ENCODE results near the gene PCDHGC3.
A peak's percentile ranks its signal among the peaks of the same experiment; 100 is the strongest.
"Not testable (repeated sequence)": the region's sequence is repeated elsewhere in the genome, so short reads cannot be mapped to it uniquely, and the experiment has no call there.

PCDHGC3 gene

GRCh38 chr5:141475625-141476131, at the start of gene PCDHGC3:
Gene PCDHGC3, plus strand, starts transcription at chr5:141475966. Its CDS starts 151 bp downstream, at chr5:141476117.
- peak; percentile 22 to 34 for DNase-seq

DNA sequence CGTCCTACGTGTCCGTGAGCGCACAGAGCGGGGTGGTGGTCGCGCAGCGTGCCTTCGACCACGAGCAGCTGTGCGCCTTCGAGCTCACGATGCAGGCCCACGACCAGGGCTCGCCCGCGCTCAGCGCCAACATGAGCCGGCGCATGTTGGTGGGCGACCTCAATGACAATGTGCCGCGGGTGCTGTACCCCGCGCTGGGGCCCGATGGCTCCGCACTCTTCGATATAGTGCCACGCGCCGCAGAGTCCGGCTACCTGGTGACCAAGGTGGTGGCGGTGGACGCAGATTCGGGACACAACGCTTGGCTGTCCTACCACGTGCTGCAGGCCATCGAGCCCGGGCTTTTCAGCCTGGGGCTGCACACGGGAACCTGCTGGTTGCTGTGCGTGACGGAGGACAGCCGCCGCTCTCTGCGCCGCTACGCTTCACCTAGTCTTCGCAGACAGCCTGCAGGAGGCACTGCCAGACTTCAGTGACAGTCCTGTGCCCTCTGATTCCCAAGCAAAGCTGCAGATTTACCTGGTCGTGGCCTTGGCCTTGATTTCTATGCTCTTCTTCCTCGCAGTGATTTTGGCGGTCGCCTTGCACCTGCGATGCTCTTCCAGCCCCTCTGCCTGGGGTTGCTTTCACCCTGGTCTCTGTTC, 47.9 kb upstream of the PCDHGC3 start:
- no peak for DNase-seq

DNA sequence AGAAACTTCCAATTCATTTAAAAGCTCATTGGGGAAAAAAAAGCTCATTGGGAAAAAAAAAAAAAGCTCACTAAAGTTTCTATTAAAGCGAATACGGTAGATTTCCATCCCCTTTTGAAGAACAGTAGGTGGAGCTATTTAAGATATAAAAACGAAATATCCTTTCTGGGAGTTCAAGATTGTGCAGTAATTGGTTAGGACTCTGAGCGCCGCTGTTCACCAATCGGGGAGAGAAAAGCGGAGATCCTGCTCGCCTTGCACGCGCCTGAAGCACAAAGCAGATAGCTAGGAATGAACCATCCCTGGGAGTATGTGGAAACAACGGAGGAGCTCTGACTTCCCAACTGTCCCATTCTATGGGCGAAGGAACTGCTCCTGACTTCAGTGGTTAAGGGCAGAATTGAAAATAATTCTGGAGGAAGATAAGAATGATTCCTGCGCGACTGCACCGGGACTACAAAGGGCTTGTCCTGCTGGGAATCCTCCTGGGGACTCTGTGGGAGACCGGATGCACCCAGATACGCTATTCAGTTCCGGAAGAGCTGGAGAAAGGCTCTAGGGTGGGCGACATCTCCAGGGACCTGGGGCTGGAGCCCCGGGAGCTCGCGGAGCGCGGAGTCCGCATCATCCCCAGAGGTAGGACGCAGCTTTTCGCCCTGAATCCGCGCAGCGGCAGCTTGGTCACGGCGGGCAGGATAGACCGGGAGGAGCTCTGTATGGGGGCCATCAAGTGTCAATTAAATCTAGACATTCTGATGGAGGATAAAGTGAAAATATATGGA, 45.2 kb upstream of the PCDHGC3 start, which contains the start of gene PCDHGA12:
Gene PCDHGA12 (plus strand): TSS at position 176 of the 782 bp plus-strand sequence. CDS start 253 bp downstream, at position 429.
- DNase-seq = peak; percentile 27 to 42

- no peak for DNase-seq
Observed at GRCh38 chr5:141431286-141431685, 44.5 kb upstream of the PCDHGC3 start.

DNA sequence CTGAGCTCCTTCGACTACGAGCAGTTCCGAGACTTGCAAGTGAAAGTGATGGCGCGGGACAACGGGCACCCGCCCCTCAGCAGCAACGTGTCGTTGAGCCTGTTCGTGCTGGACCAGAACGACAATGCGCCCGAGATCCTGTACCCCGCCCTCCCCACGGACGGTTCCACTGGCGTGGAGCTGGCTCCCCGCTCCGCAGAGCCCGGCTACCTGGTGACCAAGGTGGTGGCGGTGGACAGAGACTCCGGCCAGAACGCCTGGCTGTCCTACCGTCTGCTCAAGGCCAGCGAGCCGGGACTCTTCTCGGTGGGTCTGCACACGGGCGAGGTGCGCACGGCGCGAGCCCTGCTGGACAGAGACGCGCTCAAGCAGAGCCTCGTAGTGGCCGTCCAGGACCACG, 43.5 kb upstream of the PCDHGC3 start:
- DNase-seq = not testable (repeated sequence)

DNA sequence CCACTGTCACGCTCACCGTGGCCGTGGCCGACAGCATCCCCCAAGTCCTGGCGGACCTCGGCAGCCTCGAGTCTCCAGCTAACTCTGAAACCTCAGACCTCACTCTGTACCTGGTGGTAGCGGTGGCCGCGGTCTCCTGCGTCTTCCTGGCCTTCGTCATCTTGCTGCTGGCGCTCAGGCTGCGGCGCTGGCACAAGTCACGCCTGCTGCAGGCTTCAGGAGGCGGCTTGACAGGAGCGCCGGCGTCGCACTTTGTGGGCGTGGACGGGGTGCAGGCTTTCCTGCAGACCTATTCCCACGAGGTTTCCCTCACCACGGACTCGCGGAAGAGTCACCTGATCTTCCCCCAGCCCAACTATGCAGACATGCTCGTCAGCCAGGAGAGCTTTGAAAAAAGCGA, 43.0 kb upstream of the PCDHGC3 start:
- DNase-seq = not testable (repeated sequence)

DNA sequence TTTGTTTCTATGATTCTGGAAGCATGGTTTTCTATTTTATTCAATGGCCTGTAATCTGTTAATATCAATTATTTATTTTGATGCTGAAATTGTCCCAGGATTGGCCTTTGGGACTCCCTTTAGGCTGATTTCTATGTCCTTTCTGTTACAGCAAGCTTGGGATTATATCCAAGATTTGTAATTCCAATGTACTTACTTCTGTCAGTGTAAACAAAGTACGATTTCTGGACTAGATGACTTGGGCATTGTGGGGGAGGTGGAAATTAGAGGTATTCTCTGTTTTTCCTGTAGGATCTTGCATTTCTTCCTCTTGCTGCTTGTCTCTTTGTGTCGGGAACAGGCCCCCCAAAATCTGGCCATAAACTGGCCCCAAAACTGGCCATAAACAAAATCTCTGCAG, 41.8 kb upstream of the PCDHGC3 start:
- DNase-seq = no peak

GRCh38 chr5:141437221-141437620, 38.5 kb upstream of the PCDHGC3 start:
- no peak for DNase-seq

DNA sequence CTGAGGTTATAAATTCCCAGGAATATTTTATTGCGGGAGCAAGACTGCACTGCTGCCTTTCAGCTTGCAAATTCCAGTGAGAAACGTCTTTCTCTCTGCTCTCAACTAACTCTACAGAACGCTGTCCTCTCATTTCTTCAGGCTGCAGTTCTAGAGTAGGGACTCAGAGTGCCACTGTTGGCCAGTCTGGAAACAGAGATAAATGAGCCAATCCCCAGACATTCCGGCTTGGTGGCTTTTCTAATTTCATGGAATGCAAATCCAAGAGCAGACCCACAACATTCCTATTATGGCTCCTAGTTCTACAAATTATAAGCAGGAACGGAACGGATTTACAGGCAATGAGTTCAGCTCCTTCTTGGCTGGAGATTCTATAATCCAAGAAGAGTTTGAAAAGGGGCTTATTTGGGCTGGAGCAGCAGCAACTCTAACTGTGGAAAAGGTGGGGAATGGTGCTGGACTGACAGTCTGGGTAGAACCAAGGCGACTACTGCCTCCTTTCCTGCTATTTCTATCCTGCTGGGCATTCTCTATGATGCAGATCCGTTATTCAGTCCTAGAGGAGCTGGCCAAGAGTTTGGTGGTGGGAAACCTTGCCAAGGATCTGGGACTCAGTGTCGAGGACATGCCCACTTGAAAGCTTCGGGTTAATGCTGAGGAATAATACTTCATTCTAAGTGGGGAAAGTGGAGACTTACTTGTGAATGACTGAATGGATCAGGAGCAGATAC, 36.2 kb upstream of the PCDHGC3 start:
- no peak for DNase-seq

DNA sequence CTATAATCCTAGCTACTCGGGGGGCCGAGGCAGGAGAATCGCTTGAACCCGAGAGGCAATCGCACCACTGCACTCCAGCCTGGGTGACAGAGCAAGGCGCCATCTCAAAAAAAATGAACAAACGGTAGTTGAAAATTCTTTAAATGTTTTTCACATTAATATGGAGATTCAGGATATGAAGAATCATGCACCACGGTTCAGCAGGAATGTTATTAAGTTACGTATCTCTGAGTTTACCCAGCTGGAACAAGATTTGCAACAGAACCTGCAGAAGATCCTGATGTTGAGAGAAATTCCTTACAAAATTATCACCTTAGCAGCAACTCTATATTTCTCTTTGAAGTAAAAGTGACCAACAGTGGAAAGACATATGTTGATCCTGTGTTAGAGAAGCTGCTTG, 35.4 kb upstream of the PCDHGC3 start:
- no peak for DNase-seq

DNA sequence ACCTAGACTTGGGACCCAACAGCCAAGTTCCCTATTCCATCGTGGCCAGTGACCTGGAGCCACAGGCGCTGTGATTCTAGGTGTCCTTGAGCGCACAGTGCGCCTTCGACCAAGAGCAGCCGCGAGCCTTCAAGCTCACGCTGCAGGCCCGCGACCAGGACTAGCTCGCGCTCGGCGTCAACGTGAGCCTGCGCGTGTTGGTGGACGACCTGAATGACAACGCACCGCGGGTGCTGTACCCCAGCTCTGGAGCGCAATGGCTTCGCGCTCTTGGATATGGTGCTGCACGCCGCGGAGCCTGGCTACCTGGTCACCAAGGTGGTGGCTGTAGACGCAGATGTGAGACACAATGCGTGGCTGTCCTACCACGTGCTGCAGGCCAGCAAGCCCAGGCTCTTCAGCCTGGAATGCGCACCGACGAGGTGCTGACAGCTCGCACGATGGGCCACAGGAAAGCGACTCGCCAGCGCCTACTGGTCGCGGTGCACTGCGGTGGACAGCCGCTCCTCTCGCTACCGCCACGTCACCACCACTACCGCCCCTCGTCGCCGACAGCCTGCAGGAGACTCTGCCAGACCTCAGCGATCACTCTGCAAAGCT, 34.1 kb upstream of the PCDHGC3 start:
- DNase-seq = no peak

DNA sequence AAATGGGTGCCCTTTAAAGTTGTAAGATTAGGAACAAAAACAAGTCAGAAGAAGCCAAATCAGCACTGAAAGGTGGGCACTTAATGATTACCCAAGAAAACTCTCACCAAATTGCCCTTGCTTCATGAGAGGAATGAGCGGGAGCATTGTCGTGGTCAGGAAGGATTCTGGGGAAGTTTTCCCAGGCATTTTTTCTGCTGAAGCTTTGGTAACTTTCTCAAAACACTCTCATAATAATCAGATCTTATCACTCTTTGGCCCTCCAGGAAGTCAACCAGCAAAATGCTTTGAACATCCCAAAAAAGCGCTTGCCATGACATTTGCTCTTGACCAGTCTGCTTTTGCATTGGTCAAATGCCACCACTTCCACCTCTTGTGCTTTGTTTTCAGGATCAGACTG, 10.4 kb upstream of the PCDHGC3 start:
- no peak for DNase-seq

- DNase-seq = no peak
Observed at GRCh38 chr5:141476132-141476911, 556 bp downstream of the PCDHGC3 start.

DNA sequence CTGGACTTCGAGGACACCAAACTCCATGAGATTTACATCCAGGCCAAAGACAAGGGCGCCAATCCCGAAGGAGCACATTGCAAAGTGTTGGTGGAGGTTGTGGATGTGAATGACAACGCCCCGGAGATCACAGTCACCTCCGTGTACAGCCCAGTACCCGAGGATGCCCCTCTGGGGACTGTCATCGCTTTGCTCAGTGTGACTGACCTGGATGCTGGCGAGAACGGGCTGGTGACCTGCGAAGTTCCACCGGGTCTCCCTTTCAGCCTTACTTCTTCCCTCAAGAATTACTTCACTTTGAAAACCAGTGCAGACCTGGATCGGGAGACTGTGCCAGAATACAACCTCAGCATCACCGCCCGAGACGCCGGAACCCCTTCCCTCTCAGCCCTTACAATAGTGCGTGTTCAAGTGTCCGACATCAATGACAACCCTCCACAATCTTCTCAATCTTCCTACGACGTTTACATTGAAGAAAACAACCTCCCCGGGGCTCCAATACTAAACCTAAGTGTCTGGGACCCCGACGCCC, 1.3 kb downstream of the PCDHGC3 start:
- no peak for DNase-seq

DNA sequence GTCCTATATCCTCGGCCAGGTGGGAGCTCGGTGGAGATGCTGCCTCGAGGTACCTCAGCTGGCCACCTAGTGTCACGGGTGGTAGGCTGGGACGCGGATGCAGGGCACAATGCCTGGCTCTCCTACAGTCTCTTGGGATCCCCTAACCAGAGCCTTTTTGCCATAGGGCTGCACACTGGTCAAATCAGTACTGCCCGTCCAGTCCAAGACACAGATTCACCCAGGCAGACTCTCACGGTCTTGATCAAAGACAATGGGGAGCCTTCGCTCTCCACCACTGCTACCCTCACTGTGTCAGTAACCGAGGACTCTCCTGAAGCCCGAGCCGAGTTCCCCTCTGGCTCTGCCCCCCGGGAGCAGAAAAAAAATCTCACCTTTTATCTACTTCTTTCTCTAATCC, 2.0 kb downstream of the PCDHGC3 start:
- DNase-seq = no peak

DNA sequence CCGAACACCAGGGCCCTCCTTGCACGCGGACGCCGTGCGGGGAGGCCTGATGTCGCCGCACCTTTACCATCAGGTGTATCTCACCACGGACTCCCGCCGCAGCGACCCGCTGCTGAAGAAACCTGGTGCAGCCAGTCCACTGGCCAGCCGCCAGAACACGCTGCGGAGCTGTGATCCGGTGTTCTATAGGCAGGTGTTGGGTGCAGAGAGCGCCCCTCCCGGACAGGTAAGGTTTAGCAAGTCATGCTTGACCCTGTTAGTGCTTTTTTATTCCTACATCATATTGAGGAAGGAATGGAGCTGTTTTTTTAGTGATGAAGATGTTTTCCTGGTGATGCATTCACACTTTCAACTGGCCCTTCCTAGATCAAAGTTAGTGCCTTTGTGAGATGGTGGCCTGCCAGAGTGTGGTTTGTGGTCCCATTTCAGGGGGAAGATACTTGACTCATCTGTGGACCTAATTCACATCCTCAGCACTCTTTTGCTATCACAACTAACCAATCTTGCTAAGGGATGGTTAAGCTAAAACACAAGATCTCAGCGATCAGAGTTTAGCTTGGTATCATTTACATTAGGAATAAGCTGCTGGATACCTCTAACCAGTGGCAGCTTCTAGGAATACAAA, 2.7 kb downstream of the PCDHGC3 start:
- DNase-seq = no peak

DNA sequence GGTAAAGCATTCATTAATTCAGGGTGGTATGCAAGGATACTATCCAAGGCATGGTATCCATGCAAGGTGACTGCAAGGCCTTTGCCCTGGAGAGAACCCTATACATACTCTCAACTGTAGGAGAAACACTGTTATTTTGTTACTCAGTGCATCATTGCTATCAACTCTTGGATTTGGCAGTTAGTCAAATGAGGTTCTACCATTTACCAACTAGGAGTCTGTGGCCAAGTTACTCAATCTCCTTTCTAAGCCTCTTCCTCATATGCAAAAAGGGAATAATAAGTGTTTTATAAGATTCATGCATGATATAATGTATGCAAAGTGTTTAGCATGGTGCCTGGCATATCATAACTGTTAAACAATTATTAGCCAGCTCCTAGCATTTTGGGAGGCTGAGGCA, 4.0 kb downstream of the PCDHGC3 start:
- no peak for DNase-seq

DNA sequence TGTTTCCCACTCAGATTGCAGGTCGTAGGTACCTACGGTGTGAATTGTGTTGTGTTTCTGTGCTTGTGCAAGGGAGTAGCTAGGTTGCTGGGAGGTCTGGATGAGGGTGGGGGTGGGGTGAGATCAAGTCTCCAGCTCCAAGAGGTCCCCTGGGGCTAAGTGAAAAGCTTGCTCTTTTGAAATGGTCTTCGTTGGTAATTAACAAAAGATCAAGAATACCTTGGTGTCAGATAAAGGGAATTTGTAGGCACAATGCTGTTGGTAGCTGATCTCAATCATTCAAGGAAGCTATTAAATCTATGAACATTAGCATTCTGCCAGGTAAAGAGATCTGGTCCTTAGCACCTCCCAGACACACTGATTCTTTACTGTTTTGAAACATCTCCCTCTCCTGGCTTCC, 8.1 kb downstream of the PCDHGC3 start:
- no peak for DNase-seq

DNA sequence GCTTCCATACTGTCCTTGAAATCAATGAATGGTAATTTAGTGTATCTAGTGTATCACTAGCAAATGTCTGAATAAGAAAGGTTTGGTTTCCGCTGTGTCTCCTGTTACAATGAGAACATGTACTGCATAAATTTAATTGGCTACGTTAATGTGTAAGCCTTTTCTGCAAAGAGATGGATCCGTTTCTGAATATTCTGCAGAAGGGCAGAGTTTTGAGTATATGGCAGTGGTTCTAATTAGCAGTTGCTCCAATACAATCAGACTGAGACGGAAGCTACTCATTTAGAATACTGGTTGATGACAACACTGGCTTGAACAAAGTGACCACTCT, 8.5 kb downstream of the PCDHGC3 start:
- no peak for DNase-seq

DNA sequence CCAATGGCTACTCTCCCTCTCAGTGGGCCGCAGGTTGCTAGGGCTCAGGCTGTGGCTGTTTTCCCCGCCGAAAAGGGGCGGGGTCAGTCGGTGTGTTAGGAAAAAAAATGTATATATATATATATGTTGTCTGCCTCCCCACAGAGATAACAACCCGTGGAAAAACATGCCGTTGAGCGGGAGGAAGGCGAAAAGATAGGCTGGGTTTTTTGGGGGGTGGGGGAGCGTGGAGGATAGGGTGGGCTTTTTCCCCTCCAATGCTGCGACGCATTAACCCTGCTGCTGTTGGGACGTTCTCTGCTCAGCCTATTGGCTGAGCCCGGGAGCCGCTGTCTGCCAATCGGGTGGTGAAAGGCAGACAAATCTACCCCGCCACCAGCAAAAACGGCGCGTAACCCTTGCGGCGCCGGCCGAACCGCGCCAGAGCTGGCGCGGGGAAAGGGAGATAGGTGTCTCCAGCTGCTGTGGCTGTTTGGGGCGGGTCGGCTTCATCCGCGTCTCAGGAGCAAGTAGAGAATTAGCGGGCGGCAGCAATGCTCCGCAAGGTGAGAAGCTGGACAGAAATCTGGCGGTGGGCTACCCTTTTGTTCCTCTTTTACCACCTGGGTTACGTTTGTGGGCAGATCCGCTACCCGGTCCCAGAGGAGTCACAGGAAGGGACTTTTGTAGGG, 9.0 kb downstream of the PCDHGC3 start, which contains the start of gene PCDHGC4:
Gene PCDHGC4 (plus strand): TSS at position 390 of the 671 bp plus-strand sequence. CDS start 144 bp downstream, at position 534.
- no peak for DNase-seq

All from CD4-positive, alpha-beta T cell treated with Interleukin-4 for 1 hour (primary cell).